Peyer's patch (tissue), 4 donors: ENCODE measurements around the gene ABHD3.

Experiments
- CTCF ChIP-seq, 6 experiments: fragments of 450-650 bp in 4 of 6; fragments of 200-600 bp in 2 of 6; sonication (generic) in 1 of 6; IDR thresholded peaks; one replicate each; pipeline ENCODE4 v1.5.1; 2017 to 2019; ENCODE audit warnings: antibody characterized with exemption in 6 of 6, mild to moderate bottlenecking in 3 of 6, moderate library complexity in 1 of 6
- POLR2A ChIP-seq, 2 donors: fragments of 450-650 bp; IDR thresholded peaks; one replicate each; pipeline ENCODE4 v1.5.1; 2017; ENCODE audit warnings: antibody characterized with exemption in 2 of 2, mild to moderate bottlenecking in 2 of 2, moderate library complexity in 2 of 2

DNA sequence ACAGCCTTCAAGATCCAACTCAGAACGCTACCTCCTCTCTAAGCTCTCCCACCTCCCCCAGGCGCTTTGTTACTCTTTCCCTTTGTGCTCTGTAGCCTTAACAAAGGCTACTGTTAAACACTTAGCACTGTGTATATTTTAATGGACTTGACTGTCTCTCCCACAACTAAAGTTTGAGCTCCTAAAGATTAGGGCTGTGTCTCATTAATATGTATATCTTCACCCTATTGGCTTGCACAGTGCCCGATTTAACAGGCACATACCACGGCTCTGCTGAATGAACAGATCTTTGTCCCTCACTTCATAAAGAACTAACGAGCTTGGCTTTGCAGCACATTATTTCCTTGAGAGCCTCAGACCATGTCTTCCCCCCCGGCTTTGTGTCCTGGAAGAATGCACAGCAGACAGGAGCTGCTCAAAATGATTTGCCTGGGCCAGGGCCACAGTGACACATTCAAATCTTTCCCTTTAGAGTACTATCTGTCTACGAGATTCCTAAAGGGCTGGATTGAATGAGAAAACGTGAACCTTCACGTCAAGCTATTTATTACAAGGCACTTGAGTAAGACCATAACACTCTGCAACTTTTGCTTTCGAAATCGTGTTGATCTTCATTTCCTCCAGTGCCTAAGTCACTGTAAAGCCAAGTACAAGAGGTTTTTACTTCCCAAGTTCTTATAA lies 22.1 kb downstream of the ABHD3 start:
- TF ChIP-seq CTCF (IDR thresholded peaks at IDR 0.05) (no peak), POLR2A (IDR thresholded peaks at IDR 0.05) (no peak)
